Measurements from ENCODE around the gene PCMT1. TPM values are rescaled to one million over a fixed set of nuclear protein-coding genes. Genes with fewer than 3 reads are reported as not detected.

Gene PCMT1
- total RNA-seq, 1 experiment from 2014 or later, result 118 TPM

DNA sequence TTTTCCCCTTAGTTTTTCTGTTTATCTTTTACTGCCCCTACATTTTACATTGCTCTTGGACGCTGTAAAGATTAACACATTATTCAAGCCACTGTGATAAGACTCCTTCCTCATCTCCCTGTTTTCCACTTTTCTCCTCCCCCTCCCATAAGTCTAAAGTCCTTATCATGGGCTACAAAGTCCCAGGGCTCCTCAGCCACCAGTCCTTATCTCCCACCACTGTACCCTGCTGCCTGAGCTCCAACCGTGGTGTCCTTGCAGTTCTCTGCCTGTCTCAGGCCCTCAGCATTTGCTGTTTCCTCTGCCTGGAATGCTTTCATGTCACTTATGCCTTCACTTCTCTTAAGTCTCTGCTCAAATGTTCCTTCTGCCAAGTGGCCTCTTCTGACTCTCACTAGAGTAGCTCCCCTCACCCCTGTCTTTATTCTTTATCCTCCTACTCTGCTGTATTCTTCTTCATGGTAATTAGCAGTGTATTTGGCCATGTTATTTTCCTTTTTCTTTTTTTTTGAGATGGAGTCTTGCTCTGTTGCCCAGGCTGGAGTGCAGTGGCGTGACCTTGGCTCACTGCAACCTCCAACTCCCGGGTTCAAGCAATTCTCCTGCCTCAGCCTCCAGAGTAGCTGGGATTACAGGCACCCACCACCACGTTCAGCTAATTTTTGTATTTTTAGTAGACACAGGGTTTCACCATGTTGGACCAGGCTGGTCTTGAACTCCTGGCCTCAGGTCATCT is 20.9 kb upstream of the PCMT1 start:
- H3K4me3 Mint-ChIP-seq (ENCODE audit: unreplicated experiment), result no peak overlapping the region
- Histone ChIP-seq H3K4me1 (peaks cover 9% of the 10 kb centered on the region; the same call in 1 of the 2 replicates), H3K4me3 (ENCODE audit: low read depth, low read length) (no peak overlapping the region), H3K36me3 (ENCODE audit: control insufficient read depth, insufficient read depth, low read length) (no peaks in the 10 kb centered on the region), H3K27me3 (replicated peaks; ENCODE audit: control insufficient read depth, insufficient read depth, low read length) (no peaks in the 10 kb centered on the region), H3K9me3 (no peaks in the 10 kb centered on the region)
- DNase-seq, result no peak
- ChIA-PET POLR2A (no interaction called here), CTCF (no interaction called here)
- H3K36me3 Mint-ChIP-seq (ENCODE audit: insufficient read depth, unreplicated experiment), result peaks cover 66% of the 10 kb centered on the region
- H3K27ac Mint-ChIP-seq (ENCODE audit: unreplicated experiment), result no peak overlapping the region
- TF ChIP-seq, protein P1, sequence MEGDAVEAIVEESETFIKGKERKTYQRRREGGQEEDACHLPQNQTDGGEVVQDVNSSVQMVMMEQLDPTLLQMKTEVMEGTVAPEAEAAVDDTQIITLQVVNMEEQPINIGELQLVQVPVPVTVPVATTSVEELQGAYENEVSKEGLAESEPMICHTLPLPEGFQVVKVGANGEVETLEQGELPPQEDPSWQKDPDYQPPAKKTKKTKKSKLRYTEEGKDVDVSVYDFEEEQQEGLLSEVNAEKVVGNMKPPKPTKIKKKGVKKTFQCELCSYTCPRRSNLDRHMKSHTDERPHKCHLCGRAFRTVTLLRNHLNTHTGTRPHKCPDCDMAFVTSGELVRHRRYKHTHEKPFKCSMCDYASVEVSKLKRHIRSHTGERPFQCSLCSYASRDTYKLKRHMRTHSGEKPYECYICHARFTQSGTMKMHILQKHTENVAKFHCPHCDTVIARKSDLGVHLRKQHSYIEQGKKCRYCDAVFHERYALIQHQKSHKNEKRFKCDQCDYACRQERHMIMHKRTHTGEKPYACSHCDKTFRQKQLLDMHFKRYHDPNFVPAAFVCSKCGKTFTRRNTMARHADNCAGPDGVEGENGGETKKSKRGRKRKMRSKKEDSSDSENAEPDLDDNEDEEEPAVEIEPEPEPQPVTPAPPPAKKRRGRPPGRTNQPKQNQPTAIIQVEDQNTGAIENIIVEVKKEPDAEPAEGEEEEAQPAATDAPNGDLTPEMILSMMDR (IDR thresholded peaks at IDR 0.05; ENCODE audit: insufficient read depth in 1 of 2, low read depth in 1 of 2, low read length in 1 of 2, severe bottlenecking in 1 of 2, unreplicated experiment in 1 of 2), result no peak
- intact Hi-C loops (cut with micrococcal nuclease; ENCODE audit: unreplicated experiment), result loop anchor here (10.0 kb wide), 1 partner anchor 286 kb away; no protein-coding TSS in a partner anchor
- no TSS peak for BruUV-seq (replicated peaks)
- no peaks in the 10 kb centered on the region for H3K9me3 Mint-ChIP-seq (ENCODE audit: unreplicated experiment)
- no peaks in the 10 kb centered on the region for H3K27me3 Mint-ChIP-seq (ENCODE audit: insufficient read depth, unreplicated experiment)
- H3K4me1 Mint-ChIP-seq (ENCODE audit: low read depth, unreplicated experiment), result peaks cover 7% of the 10 kb centered on the region

DNA sequence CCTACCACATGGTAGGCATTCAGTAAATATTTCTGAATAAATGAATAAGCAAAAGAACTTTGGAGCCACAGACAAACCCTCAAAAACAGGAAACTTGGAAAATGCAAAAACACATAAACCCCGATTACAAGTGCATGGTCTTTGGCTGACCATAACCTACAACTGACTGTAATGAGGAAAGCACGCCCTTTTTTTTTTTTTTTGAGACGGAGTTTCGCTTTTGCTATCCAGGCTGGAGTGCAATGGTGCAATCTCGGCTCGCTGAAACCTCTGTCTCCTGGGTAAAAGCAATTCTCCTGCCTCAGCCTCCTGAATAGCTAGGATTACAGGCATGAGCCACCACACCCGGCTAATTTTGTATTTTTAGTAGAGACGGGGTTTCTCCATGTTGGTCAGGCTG is 19.7 kb upstream of the PCMT1 start:
- ChIA-PET POLR2A (no interaction called here), CTCF (no interaction called here)
- TF ChIP-seq, protein P1 (IDR thresholded peaks at IDR 0.05; ENCODE audit: insufficient read depth in 1 of 2, low read depth in 1 of 2, low read length in 1 of 2, severe bottlenecking in 1 of 2, unreplicated experiment in 1 of 2), result no peak
- Histone ChIP-seq H3K36me3 (ENCODE audit: control insufficient read depth, insufficient read depth, low read length) (no peaks in the 10 kb centered on the region), H3K27me3 (replicated peaks; ENCODE audit: control insufficient read depth, insufficient read depth, low read length) (no peaks in the 10 kb centered on the region), H3K4me3 (ENCODE audit: low read depth, low read length) (no peak overlapping the region), H3K9me3 (no peaks in the 10 kb centered on the region), H3K4me1 (peaks cover 9% of the 10 kb centered on the region; the same call in 1 of the 2 replicates)
- peaks cover 61% of the 10 kb centered on the region for H3K36me3 Mint-ChIP-seq (ENCODE audit: insufficient read depth, unreplicated experiment)
- BruUV-seq (replicated peaks), result no TSS peak
- H3K9me3 Mint-ChIP-seq (ENCODE audit: unreplicated experiment), result no peaks in the 10 kb centered on the region
- H3K4me3 Mint-ChIP-seq (ENCODE audit: unreplicated experiment), result no peak overlapping the region
- intact Hi-C loops (cut with micrococcal nuclease; ENCODE audit: unreplicated experiment), result loop anchor here (10.0 kb wide), 1 partner anchor 285 kb away; no protein-coding TSS in a partner anchor
- no peak for DNase-seq
- no peak overlapping the region for H3K27ac Mint-ChIP-seq (ENCODE audit: unreplicated experiment)
- H3K4me1 Mint-ChIP-seq (ENCODE audit: low read depth, unreplicated experiment), result peaks cover 7% of the 10 kb centered on the region
- H3K27me3 Mint-ChIP-seq (ENCODE audit: insufficient read depth, unreplicated experiment), result no peaks in the 10 kb centered on the region

DNA sequence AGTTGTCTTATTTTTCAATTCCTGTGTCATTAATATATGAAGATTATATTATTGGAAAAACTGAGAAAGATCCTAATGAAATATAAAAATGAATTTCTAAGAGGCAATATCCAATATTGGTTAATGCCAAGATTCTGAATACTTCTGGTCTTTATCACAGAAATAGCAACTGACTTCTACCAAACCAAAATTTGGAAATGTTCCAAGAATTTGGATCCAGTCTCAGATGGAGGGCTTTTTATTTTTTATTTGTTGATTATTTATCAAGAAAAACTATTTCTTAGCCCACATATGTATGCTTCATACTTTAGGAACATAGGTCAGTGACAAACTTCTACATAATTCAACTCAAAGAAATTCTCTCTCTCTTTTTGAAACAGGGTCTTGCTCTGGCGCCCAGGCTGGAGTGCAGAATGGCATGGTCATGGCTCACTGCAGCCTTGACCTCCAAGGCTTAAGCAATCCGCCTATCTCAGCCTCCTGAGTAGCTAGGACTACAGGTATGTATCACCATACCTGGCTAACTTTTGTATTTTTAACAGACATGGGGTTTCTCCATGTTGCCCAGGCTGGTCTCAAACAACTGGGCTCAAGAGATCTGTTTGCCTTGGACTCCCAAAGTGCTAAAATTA is 16.3 kb upstream of the PCMT1 start:
- POLR2A ChIA-PET, result no interaction called here
- no TSS peak for BruUV-seq (replicated peaks)
- H3K4me1 ChIP-seq, result peaks cover 5% of the 10 kb centered on the region; the same call in 1 of the 2 replicates
- Mint-ChIP-seq H3K36me3 (ENCODE audit: insufficient read depth, unreplicated experiment) (peaks cover 59% of the 10 kb centered on the region), H3K4me1 (ENCODE audit: low read depth, unreplicated experiment) (peaks cover 7% of the 10 kb centered on the region), H3K27me3 (ENCODE audit: insufficient read depth, unreplicated experiment) (no peaks in the 10 kb centered on the region), H3K4me3 (ENCODE audit: unreplicated experiment) (no peak overlapping the region), H3K27ac (ENCODE audit: unreplicated experiment) (no peak overlapping the region), H3K9me3 (ENCODE audit: unreplicated experiment) (no peaks in the 10 kb centered on the region)
- CTCF ChIA-PET, result no interaction called here
- no peaks in the 10 kb centered on the region for H3K27me3 ChIP-seq (replicated peaks; ENCODE audit: control insufficient read depth, insufficient read depth, low read length)
- TF ChIP-seq, protein P1 (IDR thresholded peaks at IDR 0.05; ENCODE audit: insufficient read depth in 1 of 2, low read depth in 1 of 2, low read length in 1 of 2, severe bottlenecking in 1 of 2, unreplicated experiment in 1 of 2), result no peak
- H3K9me3 ChIP-seq, result no peaks in the 10 kb centered on the region
- no peak overlapping the region for H3K4me3 ChIP-seq (ENCODE audit: low read depth, low read length)
- H3K36me3 ChIP-seq (ENCODE audit: control insufficient read depth, insufficient read depth, low read length), result no peaks in the 10 kb centered on the region; the same call in 1 of the 2 replicates
- intact Hi-C loops (cut with micrococcal nuclease; ENCODE audit: unreplicated experiment), result no loop called here
- no peak for DNase-seq

Measured in Caco-2 (cell line).